GM19099 (cell line): ENCODE data around the gene METTL16.

Experiments used
- POLR2A ChIP-seq: IDR thresholded peaks from 3 replicates; pipeline ENCODE4 v1.6.1; 2011; ENCODE audit warnings: low read depth; ENCODE audit not compliant: insufficient read length; ENCODE audit errors: extremely low read depth

Gene METTL16

DNA sequence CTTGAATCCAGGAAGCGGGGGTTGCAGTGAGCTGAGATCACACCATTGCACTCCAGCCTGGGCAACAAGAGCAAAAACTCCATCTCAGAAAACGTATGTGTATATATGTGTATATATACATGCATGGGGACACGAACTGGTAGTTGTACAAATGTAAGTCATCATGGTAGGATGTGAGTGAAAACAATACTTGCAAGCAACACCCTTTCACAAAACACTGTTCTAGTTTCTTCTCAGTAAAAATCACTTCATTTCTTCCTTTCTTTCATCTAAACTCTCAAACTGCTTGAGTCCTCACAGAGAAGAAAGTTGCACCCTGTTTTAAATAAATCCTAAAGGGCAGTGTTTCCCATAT, 51.8 kb downstream of the METTL16 start:
- no peak for TF ChIP-seq POLR2A

GRCh38 chr17:2457913-2458312, 53.8 kb downstream of the METTL16 start:
- TF ChIP-seq POLR2A = no peak

DNA sequence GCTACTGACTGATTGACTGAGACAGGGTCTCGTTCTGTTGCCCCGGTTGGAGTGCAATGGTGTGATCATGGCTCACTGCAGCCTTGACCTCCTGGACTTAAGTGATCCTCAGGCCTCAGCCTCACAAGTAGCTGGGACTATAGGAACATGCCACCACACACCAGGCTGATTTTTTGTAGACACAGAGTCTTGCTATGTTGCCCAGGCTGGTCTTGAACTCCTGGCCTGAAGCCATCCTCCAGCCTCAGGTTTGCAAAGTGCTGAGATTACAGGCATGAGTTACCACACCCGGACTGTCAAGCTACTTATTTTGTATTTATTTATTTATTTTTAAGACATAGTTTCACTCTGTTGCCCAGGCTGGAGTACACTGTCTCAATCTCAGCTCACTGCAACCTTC, 55.2 kb downstream of the METTL16 start:
- TF ChIP-seq POLR2A = no peak

DNA sequence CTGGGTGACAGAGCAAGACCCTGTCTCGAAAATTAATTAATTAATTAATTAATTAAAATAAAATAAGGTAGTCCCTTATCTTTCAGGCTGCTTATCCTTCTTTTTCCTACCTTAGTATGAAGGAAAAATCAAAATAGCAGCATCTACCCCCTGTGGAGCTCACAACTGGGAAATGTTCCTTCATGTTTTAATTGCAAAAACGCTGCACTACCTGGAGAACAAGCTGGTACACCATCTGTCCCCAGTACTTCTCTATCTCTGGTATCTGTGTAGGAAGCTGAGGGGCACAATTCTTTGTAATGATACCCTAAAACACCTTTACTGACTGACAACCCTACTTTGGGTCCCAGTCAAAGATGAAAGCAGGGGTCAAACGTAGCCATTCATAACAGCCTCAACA, 55.7 kb downstream of the METTL16 start:
- TF ChIP-seq POLR2A = no peak

GRCh38 chr17:2453866-2454265, 57.8 kb downstream of the METTL16 start:
- TF ChIP-seq POLR2A = no peak

- no peak for TF ChIP-seq POLR2A
These were observed 58.4 kb downstream of the METTL16 start for GRCh38 chr17:2453325-2453724.

GRCh38 chr17:2452216-2452750, 59.4 kb downstream of the METTL16 start:
- no peak for TF ChIP-seq POLR2A

DNA sequence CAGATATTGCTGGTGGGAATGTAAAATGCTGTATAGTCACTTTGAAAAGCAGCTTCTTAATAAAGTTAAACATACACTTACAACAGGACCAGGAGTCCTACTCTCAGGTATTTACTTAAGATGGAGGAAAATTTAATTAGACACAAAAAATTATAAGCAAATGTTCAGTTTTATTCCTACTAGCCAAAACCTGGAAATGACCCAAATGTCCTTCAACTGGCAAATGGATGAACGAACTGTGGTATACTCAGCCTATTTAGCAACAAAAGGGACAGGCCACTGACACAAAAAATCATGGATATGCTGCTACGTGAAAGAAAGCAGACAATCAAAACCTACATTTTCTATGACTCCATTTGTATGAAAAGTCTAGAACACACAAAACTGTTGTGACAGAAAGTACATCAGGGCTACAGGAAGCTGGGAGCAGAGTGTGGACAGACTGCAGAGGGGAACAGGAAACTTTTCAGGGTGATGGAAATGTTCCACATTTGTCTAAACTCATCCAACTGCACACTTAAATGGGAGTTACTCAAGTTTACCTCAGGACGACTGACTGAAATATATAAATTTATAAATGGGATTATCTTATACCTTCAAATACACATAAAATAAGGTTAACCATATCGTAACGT, 61.6 kb downstream of the METTL16 start:
- no peak for TF ChIP-seq POLR2A

- no peak for TF ChIP-seq POLR2A
These were observed 62.2 kb downstream of the METTL16 start for GRCh38 chr17:2449486-2449885.

- no peak for TF ChIP-seq POLR2A
These were observed 66.0 kb downstream of the METTL16 start for GRCh38 chr17:2445638-2446037.

- no peak for TF ChIP-seq POLR2A
These were observed 67.3 kb downstream of the METTL16 start for GRCh38 chr17:2444382-2444781.

- TF ChIP-seq POLR2A = no peak
These were observed 69.5 kb downstream of the METTL16 start for GRCh38 chr17:2442166-2442565.

DNA sequence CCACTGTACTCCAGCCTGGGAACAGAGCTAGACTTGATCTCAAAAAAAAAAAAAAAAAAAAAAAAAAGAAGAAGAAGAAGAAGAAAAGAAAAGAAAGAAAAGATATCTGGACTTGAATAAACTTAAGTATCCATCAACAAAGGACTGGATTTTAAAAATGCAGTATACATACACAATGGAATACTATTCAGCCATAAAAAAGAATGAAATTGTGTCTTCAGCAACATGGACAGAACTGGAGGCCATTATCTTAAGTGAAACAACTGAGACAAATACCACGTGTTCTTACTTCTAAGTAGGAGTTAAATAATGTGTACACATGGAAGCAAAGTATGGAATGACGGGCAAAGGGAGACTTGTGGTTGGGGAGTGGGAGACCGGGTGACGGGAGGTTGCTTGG, 70.8 kb downstream of the METTL16 start:
- no peak for TF ChIP-seq POLR2A

DNA sequence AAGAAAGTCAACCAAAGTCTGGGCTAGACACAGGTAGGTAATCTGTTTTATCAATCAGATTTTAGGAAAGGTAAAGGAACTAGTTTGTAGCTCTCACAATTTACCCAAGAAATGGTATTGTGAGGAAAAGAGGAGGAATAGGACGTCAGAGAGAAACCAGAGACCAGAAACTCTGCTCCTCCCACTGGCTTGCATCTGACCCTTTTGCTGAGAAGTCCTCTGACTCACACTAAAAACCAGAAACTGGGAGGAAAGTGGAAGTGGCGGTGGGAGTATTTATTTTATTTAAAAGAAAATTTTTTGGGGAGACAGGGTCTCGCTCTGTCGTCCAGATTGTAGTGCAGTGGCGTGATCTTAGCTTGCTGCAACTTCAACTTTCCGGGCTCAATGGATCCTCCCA, 72.9 kb downstream of the METTL16 start:
- no peak for TF ChIP-seq POLR2A

DNA sequence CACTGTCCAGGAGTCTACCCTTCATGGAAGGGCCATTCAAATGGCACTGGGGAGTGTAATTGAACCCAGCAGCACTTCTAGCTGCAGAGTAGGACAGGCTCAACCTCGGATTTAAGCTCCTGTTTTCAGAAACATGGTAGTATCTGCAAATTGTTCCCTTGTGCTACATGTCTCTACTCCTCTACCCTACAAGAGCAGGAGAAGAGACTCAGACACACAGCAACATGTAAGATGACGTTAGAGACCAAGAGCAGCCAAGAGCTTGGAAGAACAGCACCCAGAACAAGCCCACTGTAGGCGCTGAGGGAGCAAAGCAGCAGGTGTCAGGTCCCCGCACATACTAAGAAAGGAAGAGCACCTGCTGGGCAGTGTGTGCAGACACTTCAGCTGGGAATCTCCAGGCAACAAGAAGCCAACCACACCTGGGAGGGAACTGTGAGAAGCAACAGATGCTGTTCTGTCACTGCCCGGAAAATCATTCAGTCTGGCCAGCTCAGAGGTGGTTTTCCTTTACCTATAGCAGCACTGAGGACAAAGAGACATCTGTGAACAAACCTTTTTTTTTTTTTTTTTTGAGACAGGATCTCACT, 75.3 kb downstream of the METTL16 start:
- no peak for TF ChIP-seq POLR2A

DNA sequence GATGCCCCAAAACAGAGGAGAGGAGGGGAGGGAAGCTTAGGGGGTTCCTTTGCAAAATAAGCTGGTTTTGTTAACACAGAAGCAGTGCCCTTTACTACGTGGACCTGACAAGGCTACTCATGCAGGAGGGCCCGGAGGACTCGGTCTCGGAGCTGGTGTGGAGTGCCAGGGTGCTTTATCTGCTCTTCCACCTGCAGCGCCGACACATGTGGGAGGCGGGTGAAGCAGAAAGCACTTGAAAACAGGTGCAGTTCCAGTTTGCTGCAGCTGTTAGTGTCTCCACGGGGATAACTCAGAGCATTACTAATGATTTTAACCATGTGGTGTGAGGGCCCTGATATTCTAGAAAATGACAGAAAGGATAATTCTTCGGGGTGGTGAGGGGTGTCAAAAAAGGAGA, 75.8 kb downstream of the METTL16 start:
- TF ChIP-seq POLR2A = no peak
